Lower leg skin (tissue), 3 donors: ENCODE data around the gene SELENOI.

Source experiments
- CTCF ChIP-seq, 3 donors: fragments of 450-650 bp; IDR thresholded peaks; one replicate each; pipeline ENCODE4 v1.5.1; 2016; ENCODE audit warnings: antibody characterized with exemption in 3 of 3, mild to moderate bottlenecking in 3 of 3, moderate library complexity in 2 of 3
- POLR2A ChIP-seq, 2 donors: fragments of 450-650 bp; IDR thresholded peaks; one replicate each; pipeline ENCODE4 v1.6.1; 2016 to 2017; ENCODE audit warnings: antibody characterized with exemption in 2 of 2, mild to moderate bottlenecking in 1 of 2, moderate library complexity in 1 of 2

- TF ChIP-seq CTCF (IDR thresholded peaks at IDR 0.05) = no peak
- no peak for TF ChIP-seq POLR2A (IDR thresholded peaks at IDR 0.05)
Observed at GRCh38 chr2:26333293-26333692, 12.7 kb upstream of the SELENOI start.
